Karpas-422 (cell line): ENCODE measurements around the gene SLC20A1. TPM values are rescaled to one million over a fixed set of nuclear protein-coding genes. Genes with fewer than 3 reads are reported as not detected.

Experiments used
- DNase-seq: peaks from one replicate; pipeline ENCODE4 v3.0.0-alpha.2; 2015
- H2AFZ ChIP-seq: fragments of 200-600 bp; sonication (generic); 2 replicates; pipeline ENCODE4 v1.6.1; 2014; ENCODE audit warnings: antibody characterized with exemption, low read length, mixed read lengths
- H3K27ac ChIP-seq: fragments of 200-600 bp; sonication (generic); 2 replicates; pipeline ENCODE4 v1.5.1; 2014; ENCODE audit warnings: mild to moderate bottlenecking, low read length, moderate library complexity
- H3K27me3 ChIP-seq: fragments of 200-600 bp; sonication (generic); 2 replicates; pipeline ENCODE4 v1.6.1; 2014; ENCODE audit warnings: low read length, mixed read lengths
- H3K36me3 ChIP-seq: fragments of 200-600 bp; sonication (generic); 2 replicates; pipeline ENCODE4 v1.6.1; 2014; ENCODE audit warnings: low read length, mixed read lengths; ENCODE audit not compliant: insufficient read depth
- H3K4me1 ChIP-seq: fragments of 200-600 bp; sonication (generic); 2 replicates; pipeline ENCODE4 v1.6.1; 2014; ENCODE audit warnings: mild to moderate bottlenecking, low read length, mixed read lengths
- H3K4me2 ChIP-seq: fragments of 200-600 bp; sonication (generic); 2 replicates; pipeline ENCODE4 v1.6.1; 2014; ENCODE audit warnings: low read length, low read depth, mild to moderate bottlenecking; ENCODE audit not compliant: poor library complexity, severe bottlenecking
- H3K4me3 ChIP-seq: fragments of 200-600 bp; sonication (generic); 2 replicates; pipeline ENCODE4 v1.5.1; 2014; ENCODE audit warnings: mild to moderate bottlenecking, antibody characterized with exemption, low read length, mixed read lengths
- H3K79me2 ChIP-seq: fragments of 200-600 bp; sonication (generic); 2 replicates; pipeline ENCODE4 v1.6.1; 2014; ENCODE audit warnings: mild to moderate bottlenecking, low read length, mixed read lengths
- H3K9ac ChIP-seq: fragments of 200-600 bp; sonication (generic); 2 replicates; pipeline ENCODE4 v1.6.0; 2014; ENCODE audit warnings: low read length
- H3K9me2 ChIP-seq: fragments of 200-600 bp; sonication (generic), shearing (Covaris generic); replicated peaks from 2 replicates; pipeline ENCODE4 v1.6.0; 2014; ENCODE audit warnings: mild to moderate bottlenecking, low read length, moderate library complexity; ENCODE audit not compliant: insufficient read depth
- H3K9me3 ChIP-seq: fragments of 300-700, 200-600 bp; sonication (generic); 2 replicates; pipeline ENCODE4 v1.6.1; 2014; ENCODE audit warnings: low read length, mixed read lengths
- H4K20me1 ChIP-seq: fragments of 200-600 bp; sonication (generic); 2 replicates; pipeline ENCODE4 v1.6.1; 2014; ENCODE audit warnings: mild to moderate bottlenecking, antibody characterized with exemption, low read length, low read depth; ENCODE audit not compliant: insufficient read depth
- total RNA-seq: library from RNA; depleted of rRNA; stranded (reverse); fragments of >200 nt; shearing (Covaris generic); gene quantifications from 2 replicates; pipeline ENCODE4 v1.2.3, GENCODE V29; 2014; ENCODE audit warnings: low replicate concordance; rRNA removed

The SLC20A1 gene, protein sequence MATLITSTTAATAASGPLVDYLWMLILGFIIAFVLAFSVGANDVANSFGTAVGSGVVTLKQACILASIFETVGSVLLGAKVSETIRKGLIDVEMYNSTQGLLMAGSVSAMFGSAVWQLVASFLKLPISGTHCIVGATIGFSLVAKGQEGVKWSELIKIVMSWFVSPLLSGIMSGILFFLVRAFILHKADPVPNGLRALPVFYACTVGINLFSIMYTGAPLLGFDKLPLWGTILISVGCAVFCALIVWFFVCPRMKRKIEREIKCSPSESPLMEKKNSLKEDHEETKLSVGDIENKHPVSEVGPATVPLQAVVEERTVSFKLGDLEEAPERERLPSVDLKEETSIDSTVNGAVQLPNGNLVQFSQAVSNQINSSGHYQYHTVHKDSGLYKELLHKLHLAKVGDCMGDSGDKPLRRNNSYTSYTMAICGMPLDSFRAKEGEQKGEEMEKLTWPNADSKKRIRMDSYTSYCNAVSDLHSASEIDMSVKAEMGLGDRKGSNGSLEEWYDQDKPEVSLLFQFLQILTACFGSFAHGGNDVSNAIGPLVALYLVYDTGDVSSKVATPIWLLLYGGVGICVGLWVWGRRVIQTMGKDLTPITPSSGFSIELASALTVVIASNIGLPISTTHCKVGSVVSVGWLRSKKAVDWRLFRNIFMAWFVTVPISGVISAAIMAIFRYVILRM
- 24.6 and 48.4 TPM in 2 replicates for total RNA-seq

DNA sequence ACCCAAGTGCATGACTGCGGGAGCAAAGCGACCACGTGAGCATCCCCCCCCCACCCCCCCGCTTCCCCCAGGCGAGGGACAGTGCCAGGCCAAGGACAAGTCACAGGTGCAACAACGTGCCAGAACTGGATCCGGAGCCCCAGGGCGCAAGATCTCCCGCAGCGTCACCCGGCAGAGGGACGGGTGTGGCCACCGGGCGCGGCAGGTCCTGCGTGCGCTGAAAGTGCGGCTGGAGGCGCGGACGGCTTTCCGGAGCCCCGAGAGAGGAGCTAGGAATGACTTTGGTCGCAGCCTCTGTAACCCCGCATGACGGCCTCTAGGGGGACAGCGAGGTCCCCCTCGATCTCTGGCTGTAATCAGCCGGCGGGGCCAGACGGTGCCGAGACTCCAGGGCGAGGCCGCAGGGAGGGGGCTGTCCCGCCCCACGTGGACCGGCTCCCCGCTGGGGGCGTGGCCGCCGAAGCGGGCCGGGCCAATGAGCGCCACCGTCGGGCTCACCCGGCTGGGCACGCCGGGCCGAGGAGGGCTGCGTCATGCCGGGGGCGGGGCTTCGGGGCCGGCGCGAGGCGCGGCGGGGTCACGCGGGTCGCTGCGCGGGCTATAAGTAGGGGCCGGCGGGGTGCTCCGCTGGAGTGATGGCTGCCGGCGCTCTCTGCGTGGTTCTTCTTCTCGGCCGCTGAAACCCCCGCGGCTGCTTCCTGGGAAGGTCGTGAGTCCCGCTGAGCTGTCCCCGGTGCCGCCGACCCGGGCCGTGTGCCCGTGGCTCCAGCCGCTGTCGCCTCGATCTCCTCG is at the start of gene SLC20A1:
Gene SLC20A1 (plus strand): TSS at position 630 of the 792 bp plus-strand sequence. CDS start 890 bp downstream, outside the sequence.
- Histone ChIP-seq H3K4me1 (peaks cover 35% of the 10 kb centered on the region), H3K4me2 (peak within 1 kb of the TSS; percentile 83), H3K4me3 (peak within 1 kb of the TSS; percentile 98), H4K20me1 (no peaks in the 10 kb centered on the region; the same call in 1 of the 2 replicates), H3K9ac (peak within 1 kb of the TSS; percentile 98), H2AFZ (peak within 1 kb of the TSS; percentile 88), H3K79me2 (peaks cover 45% of the 10 kb centered on the region), H3K27me3 (no peaks in the 10 kb centered on the region), H3K36me3 (peaks cover 30% of the 10 kb centered on the region), H3K9me3 (no peaks in the 10 kb centered on the region), H3K9me2 (no peaks in the 10 kb centered on the region), H3K27ac (peak within 1 kb of the TSS; percentile 72)
- DNase-seq, result peak; percentile 98

DNA sequence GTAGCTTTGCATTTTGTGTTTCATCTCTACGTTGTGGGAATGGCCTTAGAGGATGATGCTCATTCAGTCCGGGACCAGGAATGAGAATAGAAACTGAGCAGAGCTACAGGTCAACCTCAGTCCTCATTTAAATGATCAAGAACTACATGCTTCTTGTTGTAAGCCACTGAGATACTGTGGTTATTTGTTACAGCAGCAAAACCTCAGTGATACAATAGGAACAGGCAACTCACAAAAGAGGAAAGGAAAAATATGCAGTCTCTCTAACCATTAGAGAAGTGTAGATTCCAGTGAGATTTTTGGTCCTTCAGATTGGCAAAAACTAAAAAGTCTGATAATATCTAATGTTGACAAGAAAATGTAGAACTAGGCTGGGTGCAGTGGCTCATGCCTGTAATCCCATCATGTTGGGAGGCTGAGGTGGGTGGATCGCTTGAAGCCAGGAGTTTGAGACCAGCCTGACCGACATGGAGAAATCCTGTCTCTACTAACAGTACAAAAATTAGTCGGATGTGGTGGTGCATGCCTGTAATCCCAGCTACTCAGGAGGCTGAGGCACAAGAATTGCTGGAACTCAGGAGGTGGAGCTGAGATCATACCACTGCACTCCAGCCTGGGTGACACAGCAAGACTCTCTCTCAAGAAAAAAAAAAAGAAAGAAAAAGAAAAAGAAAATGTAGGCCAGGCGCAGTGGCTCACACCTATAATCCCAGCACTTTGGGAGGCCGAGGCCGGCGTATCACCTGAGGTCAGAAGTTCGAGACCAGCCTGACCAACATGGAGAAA is 48.0 kb upstream of the SLC20A1 start:
- Histone ChIP-seq H3K9me3 (no peaks in the 10 kb centered on the region), H3K27ac (no peak overlapping the region), H3K9me2 (no peaks in the 10 kb centered on the region), H3K79me2 (no peaks in the 10 kb centered on the region), H3K4me1 (no peaks in the 10 kb centered on the region), H3K36me3 (no peaks in the 10 kb centered on the region), H4K20me1 (no peaks in the 10 kb centered on the region), H3K9ac (no peak overlapping the region), H3K4me3 (no peak overlapping the region), H3K27me3 (no peaks in the 10 kb centered on the region), H2AFZ (no peak overlapping the region), H3K4me2 (no peak overlapping the region)
- DNase-seq, result no peak

DNA sequence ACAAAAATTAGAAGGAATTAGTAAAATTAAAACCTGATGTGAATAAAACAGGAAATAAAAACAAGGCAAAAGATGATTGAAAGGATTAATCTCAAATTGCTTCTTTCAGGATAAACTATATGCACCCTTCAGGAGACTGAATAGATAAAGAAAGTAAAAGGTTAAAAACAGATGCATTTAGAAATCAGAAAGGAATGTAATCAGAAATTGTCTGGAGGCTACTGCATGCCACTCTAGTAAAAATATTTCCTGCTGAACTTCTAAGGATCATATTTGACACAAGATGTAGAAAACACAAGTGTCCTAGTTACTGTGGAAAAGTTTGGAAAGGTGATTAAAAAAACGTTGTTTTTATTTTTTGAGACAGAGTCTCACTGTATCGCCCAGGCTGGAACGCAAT is 45.1 kb upstream of the SLC20A1 start:
- Histone ChIP-seq H4K20me1 (no peaks in the 10 kb centered on the region), H2AFZ (0 out of 2 replicates have a peak overlapping the region, but pooled peaks have one; percentile 84), H3K27ac (no peak overlapping the region), H3K9me2 (no peaks in the 10 kb centered on the region), H3K4me3 (no peak overlapping the region), H3K4me2 (no peak overlapping the region), H3K4me1 (no peaks in the 10 kb centered on the region), H3K79me2 (no peaks in the 10 kb centered on the region), H3K9ac (no peak overlapping the region), H3K36me3 (no peaks in the 10 kb centered on the region), H3K9me3 (no peaks in the 10 kb centered on the region), H3K27me3 (no peaks in the 10 kb centered on the region)
- no peak for DNase-seq

DNA sequence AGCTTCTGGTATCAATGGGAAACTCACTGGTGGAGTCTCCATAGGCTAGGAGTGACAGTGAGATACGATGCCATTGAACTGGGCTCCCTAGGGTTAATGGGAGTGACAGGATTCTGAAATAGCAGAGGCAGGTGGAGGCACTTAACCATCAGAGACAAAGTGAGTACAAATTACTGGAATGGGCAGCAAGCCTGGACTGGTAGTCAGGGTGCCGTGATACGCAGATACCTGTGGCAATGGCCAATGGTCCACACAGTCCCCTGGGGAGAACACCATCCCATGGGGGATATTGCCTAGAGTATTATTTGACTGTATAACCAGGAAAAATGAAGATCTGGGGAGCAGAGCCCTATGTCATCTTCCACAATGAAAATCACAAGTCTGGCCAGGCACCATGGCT is 44.0 kb upstream of the SLC20A1 start:
- Histone ChIP-seq H3K27ac (no peak overlapping the region), H3K36me3 (no peaks in the 10 kb centered on the region), H3K9ac (no peak overlapping the region)

DNA sequence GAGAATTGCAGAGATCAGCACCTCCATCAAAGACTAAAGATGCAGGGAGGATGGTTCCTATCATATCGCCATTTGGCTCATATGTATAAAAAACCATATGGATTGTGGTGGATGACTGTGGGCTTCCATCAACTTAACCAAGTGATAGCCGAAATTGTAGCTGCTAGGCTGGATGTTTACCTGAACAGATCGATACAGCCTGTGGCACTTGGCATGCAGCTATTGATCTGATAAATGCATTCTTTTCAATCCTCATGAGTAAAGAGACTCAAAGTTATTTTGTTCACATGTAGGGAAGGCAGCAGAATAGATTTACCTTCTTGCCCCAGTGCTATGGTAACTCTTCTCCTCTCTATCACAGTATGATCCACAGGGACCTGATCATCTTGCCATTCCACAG is 42.8 kb upstream of the SLC20A1 start:
- no peaks in the 10 kb centered on the region for H3K36me3 ChIP-seq
- no peaks in the 10 kb centered on the region for H3K27me3 ChIP-seq
- H3K4me2 ChIP-seq, result no peak overlapping the region
- H3K79me2 ChIP-seq, result no peaks in the 10 kb centered on the region
- no peak overlapping the region for H2AFZ ChIP-seq
- no peaks in the 10 kb centered on the region for H4K20me1 ChIP-seq
- no peak for DNase-seq
- H3K4me1 ChIP-seq, result no peaks in the 10 kb centered on the region
- H3K4me3 ChIP-seq, result no peak overlapping the region
- H3K9ac ChIP-seq, result no peak overlapping the region
- H3K9me3 ChIP-seq, result no peaks in the 10 kb centered on the region
- H3K27ac ChIP-seq, result no peak overlapping the region
- no peaks in the 10 kb centered on the region for H3K9me2 ChIP-seq

More for the DNA sequence above, 44.0 kb upstream of the SLC20A1 start:
- Histone ChIP-seq H3K79me2 (no peaks in the 10 kb centered on the region), H3K4me1 (no peaks in the 10 kb centered on the region), H2AFZ (no peak overlapping the region), H4K20me1 (no peaks in the 10 kb centered on the region), H3K27me3 (no peaks in the 10 kb centered on the region), H3K9me2 (no peaks in the 10 kb centered on the region), H3K4me3 (no peak overlapping the region), H3K4me2 (no peak overlapping the region), H3K9me3 (no peaks in the 10 kb centered on the region)
- no peak for DNase-seq

DNA sequence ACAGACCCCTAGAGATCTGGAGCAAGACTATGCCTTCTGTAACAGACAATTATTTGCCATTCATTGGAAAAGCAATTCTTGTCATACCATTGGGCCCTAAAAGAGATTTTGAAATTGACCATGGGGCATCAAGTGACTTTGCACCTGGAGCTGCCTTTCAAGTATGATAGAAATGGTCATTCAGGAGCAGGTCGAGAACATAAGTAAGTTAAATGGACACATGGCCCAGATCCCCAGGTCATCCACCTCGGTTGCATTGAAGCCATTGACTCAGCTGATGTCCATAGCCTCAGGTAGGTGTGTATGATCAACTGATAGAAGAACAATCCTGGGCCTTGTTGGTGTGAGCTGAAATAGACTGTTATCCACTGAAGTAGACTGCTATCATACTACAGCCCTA is 42.0 kb upstream of the SLC20A1 start:
- Histone ChIP-seq H3K27me3 (no peaks in the 10 kb centered on the region), H3K36me3 (no peaks in the 10 kb centered on the region), H3K4me3 (no peak overlapping the region), H2AFZ (no peak overlapping the region), H3K27ac (no peak overlapping the region), H3K4me2 (no peak overlapping the region), H4K20me1 (no peaks in the 10 kb centered on the region), H3K9me3 (no peaks in the 10 kb centered on the region), H3K79me2 (no peaks in the 10 kb centered on the region), H3K4me1 (no peaks in the 10 kb centered on the region), H3K9ac (no peak overlapping the region), H3K9me2 (no peaks in the 10 kb centered on the region)
- DNase-seq, result no peak

DNA sequence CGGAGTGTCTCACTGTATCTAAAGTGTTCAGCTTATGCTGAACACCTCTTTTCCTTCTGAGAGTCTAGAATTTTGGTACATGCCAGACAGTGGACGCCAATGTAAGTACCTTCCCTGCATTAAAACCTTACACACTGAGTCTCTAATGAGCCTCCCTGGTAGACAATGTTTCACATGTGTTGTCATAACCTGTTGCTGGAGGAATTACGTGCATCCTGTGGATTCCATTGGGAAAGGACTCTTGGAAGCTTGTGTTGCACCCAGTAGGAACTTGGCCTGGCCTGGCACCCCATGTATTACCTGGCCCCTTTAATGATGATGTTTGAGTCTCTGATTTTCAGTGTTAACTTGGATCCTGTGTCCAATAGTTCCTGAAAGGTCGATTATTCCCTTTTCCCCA is 40.8 kb upstream of the SLC20A1 start:
- H3K27me3 ChIP-seq, result no peaks in the 10 kb centered on the region
- DNase-seq, result no peak

More for the DNA sequence above, 40.8 kb upstream of the SLC20A1 start:
- Histone ChIP-seq H3K36me3 (no peaks in the 10 kb centered on the region), H3K4me3 (no peak overlapping the region), H3K4me2 (no peak overlapping the region), H3K9me2 (no peaks in the 10 kb centered on the region), H3K27ac (no peak overlapping the region), H3K79me2 (no peaks in the 10 kb centered on the region), H2AFZ (no peak overlapping the region), H3K4me1 (no peaks in the 10 kb centered on the region), H3K9ac (no peak overlapping the region), H3K9me3 (no peaks in the 10 kb centered on the region), H4K20me1 (no peaks in the 10 kb centered on the region)
